ENCODE measurements around the gene MYZAP. TPM values are rescaled to one million over a fixed set of nuclear protein-coding genes. Genes with fewer than 3 reads are reported as not detected.

MYZAP gene
- total and polyA plus RNA-seq, 2 of the 8 experiments (the other 6 are each of a cell fraction or from before 2014, with no cell fraction given): 0.41 to 0.65 TPM

DNA sequence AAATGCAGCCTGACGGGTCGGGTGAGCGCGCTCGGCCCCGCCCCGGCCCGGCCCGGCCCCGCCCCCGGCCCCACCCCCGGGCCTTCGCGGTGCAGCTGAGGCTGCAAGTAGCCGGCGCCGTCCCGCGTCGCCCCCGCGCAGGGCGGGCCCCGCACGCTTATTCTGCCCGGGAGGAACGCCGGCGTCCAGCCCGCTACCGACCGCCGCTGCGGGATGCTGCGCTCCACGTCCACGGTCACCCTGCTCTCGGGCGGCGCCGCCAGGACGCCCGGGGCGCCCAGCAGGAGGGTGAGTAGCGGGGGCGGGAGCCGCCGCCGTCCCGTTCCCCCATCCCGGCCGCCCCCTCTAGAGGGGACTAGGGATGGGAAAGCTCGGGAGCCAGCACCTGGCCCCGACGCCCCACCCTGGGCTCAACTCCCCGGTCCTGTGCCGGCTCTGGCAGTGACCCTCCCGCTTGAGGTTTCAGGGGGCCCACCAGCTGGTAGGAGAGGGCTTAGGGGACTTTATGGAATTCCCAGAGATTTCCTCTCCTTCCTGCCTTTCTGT is at the start of gene MYZAP (continued):
- TF ChIP-seq, protein P1, sequence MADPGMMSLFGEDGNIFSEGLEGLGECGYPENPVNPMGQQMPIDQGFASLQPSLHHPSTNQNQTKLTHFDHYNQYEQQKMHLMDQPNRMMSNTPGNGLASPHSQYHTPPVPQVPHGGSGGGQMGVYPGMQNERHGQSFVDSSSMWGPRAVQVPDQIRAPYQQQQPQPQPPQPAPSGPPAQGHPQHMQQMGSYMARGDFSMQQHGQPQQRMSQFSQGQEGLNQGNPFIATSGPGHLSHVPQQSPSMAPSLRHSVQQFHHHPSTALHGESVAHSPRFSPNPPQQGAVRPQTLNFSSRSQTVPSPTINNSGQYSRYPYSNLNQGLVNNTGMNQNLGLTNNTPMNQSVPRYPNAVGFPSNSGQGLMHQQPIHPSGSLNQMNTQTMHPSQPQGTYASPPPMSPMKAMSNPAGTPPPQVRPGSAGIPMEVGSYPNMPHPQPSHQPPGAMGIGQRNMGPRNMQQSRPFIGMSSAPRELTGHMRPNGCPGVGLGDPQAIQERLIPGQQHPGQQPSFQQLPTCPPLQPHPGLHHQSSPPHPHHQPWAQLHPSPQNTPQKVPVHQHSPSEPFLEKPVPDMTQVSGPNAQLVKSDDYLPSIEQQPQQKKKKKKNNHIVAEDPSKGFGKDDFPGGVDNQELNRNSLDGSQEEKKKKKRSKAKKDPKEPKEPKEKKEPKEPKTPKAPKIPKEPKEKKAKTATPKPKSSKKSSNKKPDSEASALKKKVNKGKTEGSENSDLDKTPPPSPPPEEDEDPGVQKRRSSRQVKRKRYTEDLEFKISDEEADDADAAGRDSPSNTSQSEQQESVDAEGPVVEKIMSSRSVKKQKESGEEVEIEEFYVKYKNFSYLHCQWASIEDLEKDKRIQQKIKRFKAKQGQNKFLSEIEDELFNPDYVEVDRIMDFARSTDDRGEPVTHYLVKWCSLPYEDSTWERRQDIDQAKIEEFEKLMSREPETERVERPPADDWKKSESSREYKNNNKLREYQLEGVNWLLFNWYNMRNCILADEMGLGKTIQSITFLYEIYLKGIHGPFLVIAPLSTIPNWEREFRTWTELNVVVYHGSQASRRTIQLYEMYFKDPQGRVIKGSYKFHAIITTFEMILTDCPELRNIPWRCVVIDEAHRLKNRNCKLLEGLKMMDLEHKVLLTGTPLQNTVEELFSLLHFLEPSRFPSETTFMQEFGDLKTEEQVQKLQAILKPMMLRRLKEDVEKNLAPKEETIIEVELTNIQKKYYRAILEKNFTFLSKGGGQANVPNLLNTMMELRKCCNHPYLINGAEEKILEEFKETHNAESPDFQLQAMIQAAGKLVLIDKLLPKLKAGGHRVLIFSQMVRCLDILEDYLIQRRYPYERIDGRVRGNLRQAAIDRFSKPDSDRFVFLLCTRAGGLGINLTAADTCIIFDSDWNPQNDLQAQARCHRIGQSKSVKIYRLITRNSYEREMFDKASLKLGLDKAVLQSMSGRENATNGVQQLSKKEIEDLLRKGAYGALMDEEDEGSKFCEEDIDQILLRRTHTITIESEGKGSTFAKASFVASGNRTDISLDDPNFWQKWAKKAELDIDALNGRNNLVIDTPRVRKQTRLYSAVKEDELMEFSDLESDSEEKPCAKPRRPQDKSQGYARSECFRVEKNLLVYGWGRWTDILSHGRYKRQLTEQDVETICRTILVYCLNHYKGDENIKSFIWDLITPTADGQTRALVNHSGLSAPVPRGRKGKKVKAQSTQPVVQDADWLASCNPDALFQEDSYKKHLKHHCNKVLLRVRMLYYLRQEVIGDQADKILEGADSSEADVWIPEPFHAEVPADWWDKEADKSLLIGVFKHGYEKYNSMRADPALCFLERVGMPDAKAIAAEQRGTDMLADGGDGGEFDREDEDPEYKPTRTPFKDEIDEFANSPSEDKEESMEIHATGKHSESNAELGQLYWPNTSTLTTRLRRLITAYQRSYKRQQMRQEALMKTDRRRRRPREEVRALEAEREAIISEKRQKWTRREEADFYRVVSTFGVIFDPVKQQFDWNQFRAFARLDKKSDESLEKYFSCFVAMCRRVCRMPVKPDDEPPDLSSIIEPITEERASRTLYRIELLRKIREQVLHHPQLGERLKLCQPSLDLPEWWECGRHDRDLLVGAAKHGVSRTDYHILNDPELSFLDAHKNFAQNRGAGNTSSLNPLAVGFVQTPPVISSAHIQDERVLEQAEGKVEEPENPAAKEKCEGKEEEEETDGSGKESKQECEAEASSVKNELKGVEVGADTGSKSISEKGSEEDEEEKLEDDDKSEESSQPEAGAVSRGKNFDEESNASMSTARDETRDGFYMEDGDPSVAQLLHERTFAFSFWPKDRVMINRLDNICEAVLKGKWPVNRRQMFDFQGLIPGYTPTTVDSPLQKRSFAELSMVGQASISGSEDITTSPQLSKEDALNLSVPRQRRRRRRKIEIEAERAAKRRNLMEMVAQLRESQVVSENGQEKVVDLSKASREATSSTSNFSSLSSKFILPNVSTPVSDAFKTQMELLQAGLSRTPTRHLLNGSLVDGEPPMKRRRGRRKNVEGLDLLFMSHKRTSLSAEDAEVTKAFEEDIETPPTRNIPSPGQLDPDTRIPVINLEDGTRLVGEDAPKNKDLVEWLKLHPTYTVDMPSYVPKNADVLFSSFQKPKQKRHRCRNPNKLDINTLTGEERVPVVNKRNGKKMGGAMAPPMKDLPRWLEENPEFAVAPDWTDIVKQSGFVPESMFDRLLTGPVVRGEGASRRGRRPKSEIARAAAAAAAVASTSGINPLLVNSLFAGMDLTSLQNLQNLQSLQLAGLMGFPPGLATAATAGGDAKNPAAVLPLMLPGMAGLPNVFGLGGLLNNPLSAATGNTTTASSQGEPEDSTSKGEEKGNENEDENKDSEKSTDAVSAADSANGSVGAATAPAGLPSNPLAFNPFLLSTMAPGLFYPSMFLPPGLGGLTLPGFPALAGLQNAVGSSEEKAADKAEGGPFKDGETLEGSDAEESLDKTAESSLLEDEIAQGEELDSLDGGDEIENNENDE (IDR thresholded peaks at IDR 0.05; ENCODE audit: insufficient replicate concordance, low read length): no peak
- TF ChIP-seq CTBP2 (IDR thresholded peaks at IDR 0.05; ENCODE audit: borderline replicate concordance, insufficient read depth, insufficient read length, low read length): no peak
- no peak for TF ChIP-seq RXRA (IDR thresholded peaks at IDR 0.05; ENCODE audit: insufficient read depth, low read depth, low read length)
- TF ChIP-seq RFX5 (IDR thresholded peaks at IDR 0.05; ENCODE audit: borderline replicate concordance, low read depth, low read length): no peak
- TF ChIP-seq TBP (IDR thresholded peaks at IDR 0.05; ENCODE audit: low read depth, low read length): no peak
- TF ChIP-seq CHD1 (IDR thresholded peaks at IDR 0.05; ENCODE audit: low read depth, low read length): no peak
- no peak for TF ChIP-seq MAX (IDR thresholded peaks at IDR 0.05)
- peak; percentile 78 for TF ChIP-seq ASH2L (IDR thresholded peaks at IDR 0.05; ENCODE audit: low read length)
- no peak for TF ChIP-seq POU5F1 (IDR thresholded peaks at IDR 0.05; ENCODE audit: low read depth, low read length)
- no peak for TF ChIP-seq GABPA (IDR thresholded peaks at IDR 0.05; ENCODE audit: borderline replicate concordance, insufficient read depth, low read length)
- no peak for TF ChIP-seq KDM5A (IDR thresholded peaks at IDR 0.05; ENCODE audit: low read length)

All from H1 (cell line).